ENCODE data around the gene UBE2G1.
"Not testable (repeated sequence)": the region's sequence is repeated elsewhere in the genome, so short reads cannot be mapped to it uniquely, and the experiment has no call there.

Gene UBE2G1

GRCh38 chr17:4375796-4376440 lies 9.4 kb upstream of the UBE2G1 start:
- not testable (repeated sequence) for DNase-seq (ENCODE audit: low read depth, low spot score)

- no peak for DNase-seq (ENCODE audit: low read depth, low spot score)
Measured at GRCh38 chr17:4375039-4375748, 8.7 kb upstream of the UBE2G1 start.

DNA sequence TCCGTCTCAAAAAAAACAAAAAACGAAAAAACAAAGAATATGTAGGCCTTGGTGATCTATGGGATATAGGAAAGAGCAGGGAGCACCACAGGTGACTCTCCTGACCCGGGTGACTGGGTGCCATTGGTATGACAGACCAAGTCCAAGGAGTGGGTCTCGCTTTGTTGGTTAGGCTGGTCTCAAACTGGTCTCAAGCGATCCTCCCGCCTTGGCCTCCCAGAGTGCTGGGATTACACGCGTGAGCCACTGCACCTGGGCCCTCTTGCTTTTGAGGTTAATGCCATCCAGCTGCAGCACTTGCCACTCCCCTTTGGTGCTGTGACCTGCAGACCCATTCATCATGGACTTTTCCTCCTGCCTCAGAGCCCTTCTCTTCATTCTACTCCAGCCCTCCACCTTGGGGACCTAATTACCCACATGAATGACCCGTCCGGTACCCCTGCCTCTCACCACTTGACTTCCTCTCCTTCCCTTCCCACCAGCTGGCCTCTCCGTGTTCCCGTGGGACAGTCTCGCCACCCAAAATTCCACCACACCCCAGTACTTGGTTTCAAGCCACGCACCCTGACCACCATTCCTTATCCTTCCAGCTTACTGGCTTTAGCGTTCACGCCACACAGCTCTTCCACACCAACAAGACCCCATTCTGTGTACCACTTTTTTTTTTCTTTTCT lies 3.2 kb upstream of the UBE2G1 start:
- no peak for DNase-seq (ENCODE audit: low read depth, low spot score)

DNA sequence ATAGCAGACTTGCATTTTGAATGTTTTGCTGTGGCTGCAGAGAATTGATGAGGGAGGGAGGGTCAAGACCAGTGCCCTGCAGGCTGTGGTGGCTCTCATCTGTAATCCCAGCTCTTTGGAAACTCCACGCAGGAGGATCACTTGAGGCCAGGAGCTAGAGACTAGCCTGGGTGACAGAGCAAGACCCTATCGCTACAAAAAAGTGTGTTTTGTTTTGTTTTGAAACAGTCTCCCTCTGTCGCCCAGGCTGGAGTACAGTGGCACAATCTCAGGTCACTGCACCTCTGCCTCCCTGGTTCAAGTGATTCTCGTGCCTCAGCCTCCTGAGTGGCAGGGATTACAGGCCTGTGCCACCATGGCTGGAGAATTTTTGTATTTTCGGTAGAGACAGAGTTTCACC lies 1.9 kb upstream of the UBE2G1 start:
- DNase-seq (ENCODE audit: low read depth, low spot score): no peak

GRCh38 chr17:4367177-4367576 lies 702 bp upstream of the UBE2G1 start:
- not testable (repeated sequence) for DNase-seq (ENCODE audit: low read depth, low spot score)

GRCh38 chr17:4365628-4366326 lies 698 bp downstream of the UBE2G1 start:
- DNase-seq (ENCODE audit: low read depth, low spot score): no peak

GRCh38 chr17:4365103-4365627 lies 1.3 kb downstream of the UBE2G1 start:
- peak; percentile 80 for DNase-seq (ENCODE audit: low read depth, low spot score)

- no peak for DNase-seq (ENCODE audit: low read depth, low spot score)
Measured at GRCh38 chr17:4364622-4365041, 1.8 kb downstream of the UBE2G1 start.

DNA sequence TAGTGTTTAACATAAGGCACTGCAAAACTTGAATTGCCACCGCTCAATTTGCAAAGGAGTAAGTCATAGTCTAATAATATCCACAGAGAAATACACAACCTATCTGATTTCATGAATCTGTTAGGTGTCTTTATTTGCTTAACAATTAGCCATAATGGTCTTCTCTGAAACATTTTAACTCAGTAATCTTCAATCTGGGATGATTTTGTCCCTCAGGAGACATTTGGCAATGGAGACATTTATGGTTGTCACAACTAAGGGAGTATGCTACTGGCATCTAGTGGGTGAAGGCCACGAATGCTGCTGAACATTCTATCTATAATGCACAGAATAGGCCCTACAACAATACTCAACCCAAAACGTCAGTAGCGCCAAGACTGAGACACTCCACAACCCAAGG lies 4.3 kb downstream of the UBE2G1 start:
- no peak for DNase-seq (ENCODE audit: low read depth, low spot score)

GRCh38 chr17:4358154-4358553 lies 8.3 kb downstream of the UBE2G1 start:
- DNase-seq (ENCODE audit: low read depth, low spot score): no peak

- no peak for DNase-seq (ENCODE audit: low read depth, low spot score)
Measured at GRCh38 chr17:4357671-4358070, 8.8 kb downstream of the UBE2G1 start.

DNA sequence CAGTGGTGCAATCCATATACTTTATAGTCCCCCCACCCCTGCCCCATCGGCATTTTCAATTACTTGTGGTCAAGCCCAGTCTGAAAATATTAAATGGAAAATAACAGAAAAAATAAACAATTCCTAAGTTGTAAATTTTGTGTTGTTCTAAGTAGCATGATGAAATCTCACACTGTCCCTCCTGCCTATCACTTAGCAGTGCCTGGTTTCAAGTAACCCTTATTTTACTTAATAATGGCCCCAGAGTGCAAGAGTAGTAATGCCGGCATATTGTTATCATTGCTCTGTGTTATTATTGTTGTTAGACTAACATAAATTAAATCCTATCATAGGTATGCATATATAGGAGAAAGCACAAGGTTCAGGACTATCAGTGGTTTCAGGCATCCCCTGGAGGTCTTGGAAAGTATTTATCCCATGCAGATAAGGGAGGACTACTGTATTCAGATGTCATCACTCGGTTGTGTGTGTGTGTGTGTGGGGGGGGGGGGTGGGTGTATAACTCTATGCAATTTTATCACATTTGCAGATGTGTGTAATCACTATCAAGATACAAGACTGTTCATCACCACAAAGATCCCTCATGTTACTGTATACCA lies 9.3 kb downstream of the UBE2G1 start:
- DNase-seq (ENCODE audit: low read depth, low spot score): no peak

GRCh38 chr17:4354862-4355514 lies 11.5 kb downstream of the UBE2G1 start:
- DNase-seq (ENCODE audit: low read depth, low spot score): no peak

GRCh38 chr17:4354206-4354605 lies 12.3 kb downstream of the UBE2G1 start:
- DNase-seq (ENCODE audit: low read depth, low spot score): no peak

DNA sequence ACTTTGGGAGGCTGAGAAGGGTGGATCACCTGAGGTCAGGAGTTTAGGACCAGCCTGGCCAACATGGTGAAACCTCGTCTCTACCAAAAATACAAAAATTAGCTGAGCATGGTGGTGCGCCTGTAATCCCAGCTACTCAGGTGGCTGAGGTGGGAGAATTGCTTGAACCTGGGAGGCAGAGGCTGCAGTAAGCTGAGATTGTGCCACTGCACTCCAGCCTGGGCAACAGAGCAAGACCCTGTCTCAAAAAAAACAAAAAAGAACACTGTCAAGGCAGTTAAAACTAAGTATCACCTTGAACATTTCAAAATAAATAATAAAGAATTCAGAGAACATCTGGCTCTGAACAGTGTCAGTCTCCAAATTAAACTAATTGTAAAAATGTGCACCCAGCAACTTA lies 16.3 kb downstream of the UBE2G1 start:
- DNase-seq (ENCODE audit: low read depth, low spot score): not testable (repeated sequence)

- DNase-seq (ENCODE audit: low read depth, low spot score): no peak
Measured at GRCh38 chr17:4345581-4346252, 20.8 kb downstream of the UBE2G1 start.

- no peak for DNase-seq (ENCODE audit: low read depth, low spot score)
Measured at GRCh38 chr17:4344926-4345325, 21.5 kb downstream of the UBE2G1 start.

- DNase-seq (ENCODE audit: low read depth, low spot score): no peak
Measured at GRCh38 chr17:4342535-4342934, 23.9 kb downstream of the UBE2G1 start.

GRCh38 chr17:4341616-4341977 lies 24.9 kb downstream of the UBE2G1 start:
- no peak for DNase-seq (ENCODE audit: low read depth, low spot score)

- no peak for DNase-seq (ENCODE audit: low read depth, low spot score)
Measured at GRCh38 chr17:4340914-4341615, 25.4 kb downstream of the UBE2G1 start.

All from activated CD4-positive, CD25-positive, alpha-beta regulatory T cell treated with anti-CD3 and anti-CD28 coated beads, Interleukin-2, amount 50 U/mL, for 16 hours (primary cell).